Transverse colon (tissue), 4 donors: ENCODE results near the gene EXD3.

Experiments
- CTCF ChIP-seq, 5 experiments: fragments of 200-600 bp in 3 of 5; fragments of 450-650 bp in 2 of 5; sonication (generic) in 3 of 5; IDR thresholded peaks; 1 replicate in 2 of 5; 2 replicates in 3 of 5; pipeline ENCODE4 v1.5.1; 2016 to 2017; ENCODE audit warnings: antibody characterized with exemption in 5 of 5, inconsistent platforms in 3 of 5, mild to moderate bottlenecking in 2 of 5, moderate library complexity in 1 of 5
- POLR2AphosphoS5 ChIP-seq, 3 donors: sonication (generic); formaldehyde crosslinking; IDR thresholded peaks; one replicate each; pipeline ENCODE4 v1.6.1; 2016; ENCODE audit warnings: antibody characterized with exemption in 3 of 3

- no peak for TF ChIP-seq POLR2AphosphoS5 (IDR thresholded peaks at IDR 0.05)
- TF ChIP-seq CTCF (IDR thresholded peaks at IDR 0.05): no peak
Observed at GRCh38 chr9:137297966-137298365, 125.0 kb downstream of the EXD3 start.
